Glomerular visceral epithelial cell (primary cell): ENCODE results near the gene AWAT1.
"Not testable (repeated sequence)": the region's sequence is repeated elsewhere in the genome, so short reads cannot be mapped to it uniquely, and the experiment has no call there.

ENCODE experiments used
- DNase-seq: peaks from one replicate; pipeline ENCODE4 v3.0.0-alpha.2; 2016; ENCODE audit errors: extremely low spot score

The AWAT1 gene

DNA sequence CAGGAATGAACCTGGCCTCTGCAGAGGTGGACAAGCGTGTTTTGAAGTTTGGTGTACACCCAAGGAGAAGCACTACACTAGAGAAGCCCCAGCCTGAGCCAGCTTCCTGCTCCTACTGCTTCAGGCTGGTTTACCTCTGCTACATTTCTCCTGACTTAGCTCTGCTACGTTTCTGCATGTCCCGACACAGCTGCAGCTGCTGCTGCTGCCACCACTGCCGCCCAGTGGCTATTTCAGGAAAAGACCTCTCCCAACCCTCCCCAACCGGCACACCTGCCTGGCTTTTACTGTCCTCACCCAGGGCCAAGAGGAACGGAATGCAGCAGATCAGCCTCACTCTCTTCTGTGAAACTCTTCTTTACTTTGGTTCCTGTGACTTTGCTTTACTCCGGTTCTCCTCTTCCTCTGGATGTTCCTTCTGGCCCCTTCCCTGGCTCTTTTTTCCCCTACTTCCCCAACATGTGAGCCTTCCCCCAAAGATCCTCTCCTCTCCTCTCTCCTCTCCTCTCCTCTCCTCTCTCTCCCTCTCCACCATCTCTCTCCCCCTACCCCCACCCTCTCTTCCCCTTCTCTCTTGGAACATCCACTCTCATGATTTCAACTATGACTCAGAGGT is 28.6 kb downstream of the AWAT1 start:
- peak; percentile 57 for DNase-seq

- no peak for DNase-seq
These were observed 30.3 kb downstream of the AWAT1 start for GRCh38 chrX:70264784-70265183.

- DNase-seq: no peak
These were observed 33.6 kb downstream of the AWAT1 start, which contains the start of gene ARR3 for GRCh38 chrX:70268034-70268433. ARR3 (plus strand) TSS chrX:70268334; CDS start chrX:70269386, 1,052 bp downstream.

GRCh38 chrX:70274029-70274428 is 39.6 kb downstream of the AWAT1 start:
- DNase-seq: not testable (repeated sequence)

- DNase-seq: no peak
These were observed 44.6 kb downstream of the AWAT1 start for GRCh38 chrX:70279081-70279480.

- no peak for DNase-seq
These were observed 46.1 kb downstream of the AWAT1 start for GRCh38 chrX:70280573-70280972.

DNA sequence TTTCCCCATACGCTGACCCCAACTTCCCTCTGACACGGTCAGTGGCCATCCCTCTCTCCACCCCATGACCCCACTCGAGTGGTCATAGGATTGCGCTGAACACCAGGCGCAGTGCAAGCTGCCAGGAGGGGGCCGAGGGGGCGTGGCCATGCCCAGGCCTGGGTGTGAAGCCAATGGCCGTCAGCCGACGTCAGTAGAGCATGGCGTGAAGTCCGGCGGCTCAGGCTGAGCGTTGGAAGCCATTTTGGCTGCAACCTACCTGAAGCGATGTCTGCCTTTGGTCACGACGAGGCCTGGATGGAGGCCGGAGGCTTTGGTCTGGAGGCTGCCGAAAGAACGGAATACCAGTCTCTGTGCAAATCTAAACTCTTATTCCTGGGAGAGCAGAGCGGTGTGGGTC is 47.5 kb downstream of the AWAT1 start, which contains the start of gene RAB41:
Gene RAB41 (plus strand): TSS at position 222 of the 400 bp plus-strand sequence. CDS start 46 bp downstream, at position 268.
- no peak for DNase-seq

- no peak for DNase-seq
These were observed 54.8 kb downstream of the AWAT1 start for GRCh38 chrX:70289168-70289792.
